Naive thymus-derived CD8-positive, alpha-beta T cell (primary cell): ENCODE measurements around the gene BCL6B. TPM values are rescaled to one million over a fixed set of nuclear protein-coding genes. Genes with fewer than 3 reads are reported as not detected.
A peak's percentile ranks its signal among the peaks of the same experiment; 100 is the strongest.

Experiments used
- ATAC-seq, 2 donors: fragments of 150-1000 bp; cut with Tn5 transposase in 1 of 2; sonication (Bioruptor Pico), chemical (Tn5 transposase) in 1 of 2; 1 replicate in 1 of 2; 2 replicates in 1 of 2; pipeline ENCODE4 v1.10.0; 2021; ENCODE audit warnings: mild to moderate bottlenecking in 2 of 2, moderate library complexity in 2 of 2
- POLR2A ChIA-PET: fragments of 350-600 bp; sonication (Branson Sonifier 250); formaldehyde crosslinking; loops from one replicate; lab custom pipeline; 2021; ENCODE audit warnings: antibody characterized with exemption; lab: Charles Lee
- DNase-seq, 10 donors: peaks; one replicate each; pipeline versions ENCODE4 v3.0.0 to v3.0.0-alpha.2; 2020 to 2022
- H3K27ac Mint-ChIP-seq, 10 donors: one replicate each; pipeline ENCODE4 v1.8.0; 2020 to 2022; ENCODE audit warnings: mild to moderate bottlenecking in 10 of 10, mixed read lengths in 10 of 10, moderate library complexity in 4 of 10, inconsistent platforms in 1 of 10
- H3K27me3 Mint-ChIP-seq, 5 donors: one replicate each; pipeline ENCODE4 v1.8.0; 2021 to 2022; ENCODE audit warnings: mixed read lengths in 5 of 5
- H3K36me3 Mint-ChIP-seq, 3 donors: one replicate each; pipeline ENCODE4 v1.8.0; 2020 to 2022; ENCODE audit warnings: mixed read lengths in 3 of 3, mild to moderate bottlenecking in 2 of 3, inconsistent platforms in 1 of 3
- H3K4me1 Mint-ChIP-seq, 4 donors: one replicate each; pipeline ENCODE4 v1.8.0; 2021 to 2022; ENCODE audit warnings: mixed read lengths in 4 of 4
- H3K4me3 Mint-ChIP-seq, 10 donors: one replicate each; pipeline ENCODE4 v1.8.0; 2020 to 2022; ENCODE audit warnings: mild to moderate bottlenecking in 10 of 10, mixed read lengths in 10 of 10, moderate library complexity in 6 of 10, inconsistent platforms in 1 of 10
- H3K9me3 Mint-ChIP-seq, 9 donors: one replicate each; pipeline ENCODE4 v1.8.0; 2020 to 2022; ENCODE audit warnings: mixed read lengths in 9 of 9, mild to moderate bottlenecking in 3 of 9, inconsistent platforms in 1 of 9, moderate library complexity in 1 of 9
- polyA plus RNA-seq, 3 donors: library from polyadenylated mRNA; unstranded; fragments of 300-500 nt; fragmentation: Illumina TruSeq; gene quantifications; one replicate each; pipeline ENCODE4 v1.2.3, GENCODE V29; 2021
- total RNA-seq, 8 experiments: library from RNA in 2 of 8; stranded (reverse) in 2 of 8; gene quantifications; one replicate each; pipeline ENCODE4 v1.2.3 and lab custom pipeline; 2021 to 2026

BCL6B gene
- total and polyA plus RNA-seq, 5 experiments from 2014 or later = not detected

DNA sequence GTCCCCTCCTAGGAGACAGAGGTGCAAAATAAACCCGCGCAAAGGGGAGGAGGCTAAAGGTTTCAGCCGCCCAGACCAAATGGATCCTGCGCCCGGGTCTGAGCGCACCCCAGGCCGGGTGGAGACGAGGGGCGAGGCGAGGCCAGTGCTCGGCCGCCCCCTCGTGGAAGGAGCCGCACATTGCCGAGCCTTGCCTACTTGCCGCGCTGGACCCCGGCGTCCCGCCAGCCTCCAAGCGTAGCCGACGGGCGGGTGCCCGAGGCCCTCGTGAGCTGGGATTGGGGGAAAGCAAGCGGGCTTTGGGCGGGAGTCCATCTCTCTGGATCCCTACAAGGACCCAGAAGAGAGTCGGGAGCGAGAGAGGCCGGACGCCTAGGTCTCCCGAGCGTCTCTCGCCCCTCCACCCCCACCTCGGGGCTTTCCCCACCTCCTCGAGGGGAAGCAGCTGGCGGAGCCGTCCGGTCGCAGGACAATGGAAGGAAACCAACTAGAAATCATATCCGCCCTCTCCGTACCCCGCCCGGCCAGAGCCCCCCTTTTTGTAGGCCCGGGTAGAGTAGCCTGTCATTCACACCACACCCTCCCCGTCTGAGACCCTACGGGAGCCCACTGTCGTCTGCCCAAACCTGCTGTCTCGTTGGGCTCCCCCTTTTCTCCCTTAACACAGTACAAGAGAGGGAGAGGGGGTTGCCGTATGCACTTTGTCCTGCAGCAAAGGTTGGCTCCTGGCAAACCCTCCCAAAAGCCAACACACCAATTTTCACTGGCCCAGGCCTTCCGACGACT lies 664 bp upstream of the BCL6B start:
- H3K4me3 Mint-ChIP-seq = peak overlapping the region; percentile 36 to 84 (median 75)
- peak overlapping the region in 9 of 10 donors; percentile 37 to 93 (median 81) for H3K27ac Mint-ChIP-seq
- POLR2A ChIA-PET = interaction anchor here (0.7 to 10.3 kb wide), 12 partner anchors 10 to 462 kb away, joined by 3 to 81 read pairs (median 3); partner anchors contain the start of genes POLR2A, RNASEK and SLC16A13

DNA sequence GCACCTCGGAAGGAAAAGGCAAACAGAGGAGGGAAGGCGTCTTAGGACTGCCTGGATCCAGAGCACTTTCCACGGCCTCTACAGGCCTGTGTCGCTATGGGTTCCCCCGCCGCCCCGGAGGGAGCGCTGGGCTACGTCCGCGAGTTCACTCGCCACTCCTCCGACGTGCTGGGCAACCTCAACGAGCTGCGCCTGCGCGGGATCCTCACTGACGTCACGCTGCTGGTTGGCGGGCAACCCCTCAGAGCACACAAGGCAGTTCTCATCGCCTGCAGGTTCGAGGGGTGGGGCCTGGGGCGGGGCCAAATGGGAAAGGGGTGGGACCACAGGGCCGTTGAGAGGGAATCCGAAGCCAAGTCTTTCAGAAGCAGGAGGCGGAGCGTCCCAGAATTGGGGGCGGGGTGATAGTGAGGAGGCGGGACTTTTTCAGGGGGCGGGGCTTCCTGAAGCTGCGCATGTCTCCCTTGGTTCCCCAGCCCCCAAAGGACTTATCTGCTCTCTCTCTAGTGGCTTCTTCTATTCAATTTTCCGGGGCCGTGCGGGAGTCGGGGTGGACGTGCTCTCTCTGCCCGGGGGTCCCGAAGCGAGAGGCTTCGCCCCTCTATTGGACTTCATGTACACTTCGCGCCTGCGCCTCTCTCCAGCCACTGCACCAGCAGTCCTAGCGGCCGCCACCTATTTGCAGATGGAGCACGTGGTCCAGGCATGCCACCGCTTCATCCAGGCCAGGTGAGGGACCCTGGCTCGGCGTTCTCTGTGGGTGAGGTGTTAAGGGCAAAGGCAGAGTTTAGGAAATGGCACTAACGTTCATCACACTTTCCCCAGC lies 939 bp downstream of the BCL6B start:
- DNase-seq (peak; percentile 83 to 94 (median 90)), ATAC-seq (peak; percentile 78 to 82)
- Mint-ChIP-seq H3K4me1 (peaks cover 23 to 56% (median 41%) of the 10 kb centered on the region in 4 donors), H3K36me3 (peaks cover 0 to 1% (median 0%) of the 10 kb centered on the region in 3 donors), H3K9me3 (no peaks in the 10 kb centered on the region), H3K27ac (peak overlapping the region in 9 of 10 donors; percentile 38 to 93 (median 90)), H3K27me3 (peaks cover 0 to 10% (median 0%) of the 10 kb centered on the region in 5 donors), H3K4me3 (peak overlapping the region; percentile 67 to 84 (median 77))
- POLR2A ChIA-PET = interaction anchor here (0.9 to 10.3 kb wide), 4 partner anchors 9 to 22 kb away, joined by 5 to 81 read pairs (median 12); partner anchors contain the start of genes RNASEK and SLC16A13

More for the DNA sequence above, 664 bp upstream of the BCL6B start:
- Mint-ChIP-seq H3K4me1 (peaks cover 32 to 69% (median 50%) of the 10 kb centered on the region in 4 donors), H3K36me3 (peaks cover 0 to 7% (median 0%) of the 10 kb centered on the region in 3 donors), H3K27me3 (peaks cover 0 to 10% (median 0%) of the 10 kb centered on the region in 5 donors), H3K9me3 (no peaks in the 10 kb centered on the region)
- DNase-seq (peak; percentile 57 to 80 (median 74)), ATAC-seq (peak; percentile 58 to 77)

DNA sequence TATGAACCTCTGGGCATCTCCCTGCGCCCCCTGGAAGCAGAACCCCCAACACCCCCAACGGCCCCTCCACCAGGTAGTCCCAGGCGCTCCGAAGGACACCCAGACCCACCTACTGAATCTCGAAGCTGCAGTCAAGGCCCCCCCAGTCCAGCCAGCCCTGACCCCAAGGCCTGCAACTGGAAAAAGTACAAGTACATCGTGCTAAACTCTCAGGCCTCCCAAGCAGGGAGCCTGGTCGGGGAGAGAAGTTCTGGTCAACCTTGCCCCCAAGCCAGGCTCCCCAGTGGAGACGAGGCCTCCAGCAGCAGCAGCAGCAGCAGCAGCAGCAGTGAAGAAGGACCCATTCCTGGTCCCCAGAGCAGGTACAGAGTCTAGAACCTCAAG lies 1.5 kb downstream of the BCL6B start:
- no peak for DNase-seq
- peaks cover 29 to 56% (median 46%) of the 10 kb centered on the region in 4 donors for H3K4me1 Mint-ChIP-seq
- H3K27me3 Mint-ChIP-seq = peaks cover 0 to 10% (median 0%) of the 10 kb centered on the region in 5 donors
- no peaks in the 10 kb centered on the region for H3K9me3 Mint-ChIP-seq
- ATAC-seq = no peak
- POLR2A ChIA-PET = interaction anchor here (0.9 to 10.3 kb wide), 4 partner anchors 9 to 21 kb away, joined by 5 to 81 read pairs (median 12); partner anchors contain the start of genes RNASEK and SLC16A13
- peak overlapping the region in 6 of 10 donors; percentile 34 to 93 (median 72) for H3K27ac Mint-ChIP-seq
- no peaks in the 10 kb centered on the region for H3K36me3 Mint-ChIP-seq
- H3K4me3 Mint-ChIP-seq = peak overlapping the region in 1 of 10 donors; percentile 80

GRCh38 chr17:7025245-7025644 lies 2.4 kb downstream of the BCL6B start:
- POLR2A ChIA-PET = interaction anchor here (0.7 to 10.3 kb wide), 3 partner anchors 9 to 1471 kb away, joined by 3 to 81 read pairs (median 9); partner anchors contain the start of gene SLC16A13
- Mint-ChIP-seq H3K27me3 (peaks cover 0 to 10% (median 0%) of the 10 kb centered on the region in 5 donors), H3K9me3 (no peaks in the 10 kb centered on the region), H3K36me3 (no peaks in the 10 kb centered on the region), H3K4me3 (no peak overlapping the region), H3K27ac (peak overlapping the region in 5 of 10 donors; percentile 25 to 93 (median 75)), H3K4me1 (peaks cover 35 to 62% (median 54%) of the 10 kb centered on the region in 4 donors)
- ATAC-seq (no peak), DNase-seq (no peak)

GRCh38 chr17:7026471-7027115 lies 3.7 kb downstream of the BCL6B start:
- peaks cover 0 to 10% (median 0%) of the 10 kb centered on the region in 5 donors for H3K27me3 Mint-ChIP-seq
- H3K27ac Mint-ChIP-seq = no peak overlapping the region
- POLR2A ChIA-PET = interaction anchor here (3.0 to 10.3 kb wide), 2 partner anchors 10 to 11 kb away, joined by 9 to 81 read pairs; partner anchors contain the start of gene SLC16A13
- no peak for ATAC-seq
- no peak overlapping the region for H3K4me3 Mint-ChIP-seq
- no peaks in the 10 kb centered on the region for H3K9me3 Mint-ChIP-seq
- no peaks in the 10 kb centered on the region for H3K36me3 Mint-ChIP-seq
- H3K4me1 Mint-ChIP-seq = peaks cover 34 to 62% (median 54%) of the 10 kb centered on the region in 4 donors
- DNase-seq = peak in 1 of 10 donors; percentile 57

DNA sequence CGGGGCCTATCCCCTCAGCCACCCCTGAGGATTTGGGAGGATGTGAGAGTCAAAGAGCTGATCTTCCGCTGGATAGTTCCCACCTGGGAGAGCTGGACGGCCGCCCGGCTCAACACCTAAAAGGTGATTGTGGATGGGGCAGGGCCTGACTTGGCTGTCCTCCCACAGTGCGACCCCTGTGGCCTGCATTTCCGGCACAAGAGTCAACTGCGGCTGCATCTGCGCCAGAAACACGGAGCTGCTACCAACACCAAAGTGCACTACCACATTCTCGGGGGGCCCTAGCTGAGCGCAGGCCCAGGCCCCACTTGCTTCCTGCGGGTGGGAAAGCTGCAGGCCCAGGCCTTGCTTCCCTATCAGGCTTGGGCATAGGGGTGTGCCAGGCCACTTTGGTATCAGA lies 4.5 kb downstream of the BCL6B start:
- no peak overlapping the region for H3K4me3 Mint-ChIP-seq
- no peaks in the 10 kb centered on the region for H3K36me3 Mint-ChIP-seq
- H3K4me1 Mint-ChIP-seq = peaks cover 34 to 61% (median 54%) of the 10 kb centered on the region in 4 donors
- H3K9me3 Mint-ChIP-seq = no peaks in the 10 kb centered on the region
- DNase-seq = peak in 1 of 10 donors; percentile 50
- ATAC-seq = no peak
- POLR2A ChIA-PET = interaction anchor here (3.0 to 10.3 kb wide), 2 partner anchors 9 to 11 kb away, joined by 9 to 81 read pairs; partner anchors contain the start of gene SLC16A13
- peak overlapping the region in 1 of 10 donors; percentile 22 for H3K27ac Mint-ChIP-seq
- H3K27me3 Mint-ChIP-seq = peaks cover 0 to 10% (median 0%) of the 10 kb centered on the region in 5 donors

DNA sequence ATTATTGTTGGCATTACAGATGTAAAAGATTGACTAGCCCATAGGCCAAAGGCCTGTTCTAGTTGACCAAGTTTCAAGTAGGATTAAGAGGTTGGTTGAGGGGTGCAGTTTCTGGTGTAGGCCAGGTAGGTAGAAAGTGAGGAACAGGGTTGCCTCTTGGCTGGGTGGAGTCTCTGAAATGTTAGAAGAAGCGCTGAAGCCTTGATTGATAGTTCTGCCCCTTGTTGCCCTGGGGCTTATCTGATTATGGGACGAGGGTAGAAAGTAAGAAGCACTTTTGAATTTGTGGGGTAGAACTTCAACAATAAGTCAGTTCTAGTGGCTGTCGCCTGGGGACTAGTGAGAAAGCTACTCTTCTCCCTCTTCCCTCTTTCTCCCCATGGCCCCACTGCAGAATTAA lies 6.2 kb downstream of the BCL6B start:
- POLR2A ChIA-PET = interaction anchor here (0.6 kb wide), 1 partner anchor 142 kb away, joined by 5 read pairs; no protein-coding TSS in a partner anchor
- peaks cover 0 to 1% (median 0%) of the 10 kb centered on the region in 3 donors for H3K36me3 Mint-ChIP-seq

DNA sequence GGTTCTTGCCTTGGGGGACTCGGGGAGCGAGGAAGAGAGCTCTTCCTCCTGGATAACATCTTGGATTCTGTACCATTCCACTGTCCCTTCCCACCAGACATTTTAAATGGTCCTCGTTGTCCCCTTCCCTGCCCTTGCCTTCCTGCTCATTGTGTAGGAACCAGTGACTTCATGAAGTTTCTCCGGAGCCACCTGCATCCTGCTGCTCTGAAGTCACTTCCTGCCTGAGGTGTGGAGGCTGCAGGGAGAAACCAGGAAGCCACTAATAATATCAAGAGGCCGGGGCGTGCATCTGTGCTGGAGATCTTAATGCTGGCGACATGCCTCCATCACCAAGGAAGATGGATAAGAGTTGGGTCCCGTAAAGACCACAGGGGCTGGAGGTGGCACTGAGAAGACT lies 6.8 kb downstream of the BCL6B start:
- DNase-seq = peak in 2 of 10 donors; percentile 30 to 38
- Mint-ChIP-seq H3K4me3 (peak overlapping the region; percentile 49 to 84 (median 74)), H3K36me3 (peaks cover 0 to 1% (median 0%) of the 10 kb centered on the region in 3 donors), H3K4me1 (peaks cover 28 to 53% (median 51%) of the 10 kb centered on the region in 4 donors), H3K27me3 (no peaks in the 10 kb centered on the region), H3K27ac (peak overlapping the region; percentile 73 to 91 (median 79)), H3K9me3 (no peaks in the 10 kb centered on the region)
- peak; percentile 56 to 68 for ATAC-seq
- POLR2A ChIA-PET = interaction anchor here (0.6 kb wide), 1 partner anchor 13 kb away, joined by 3 read pairs; no protein-coding TSS in a partner anchor

More for the DNA sequence above, 6.2 kb downstream of the BCL6B start:
- peak overlapping the region in 9 of 10 donors; percentile 2 to 81 (median 50) for H3K4me3 Mint-ChIP-seq
- DNase-seq (no peak), ATAC-seq (no peak)
- H3K27ac Mint-ChIP-seq = peak overlapping the region in 9 of 10 donors; percentile 27 to 85 (median 76)
- H3K4me1 Mint-ChIP-seq = peaks cover 29 to 54% (median 50%) of the 10 kb centered on the region in 4 donors
- no peaks in the 10 kb centered on the region for H3K9me3 Mint-ChIP-seq
- no peaks in the 10 kb centered on the region for H3K27me3 Mint-ChIP-seq

DNA sequence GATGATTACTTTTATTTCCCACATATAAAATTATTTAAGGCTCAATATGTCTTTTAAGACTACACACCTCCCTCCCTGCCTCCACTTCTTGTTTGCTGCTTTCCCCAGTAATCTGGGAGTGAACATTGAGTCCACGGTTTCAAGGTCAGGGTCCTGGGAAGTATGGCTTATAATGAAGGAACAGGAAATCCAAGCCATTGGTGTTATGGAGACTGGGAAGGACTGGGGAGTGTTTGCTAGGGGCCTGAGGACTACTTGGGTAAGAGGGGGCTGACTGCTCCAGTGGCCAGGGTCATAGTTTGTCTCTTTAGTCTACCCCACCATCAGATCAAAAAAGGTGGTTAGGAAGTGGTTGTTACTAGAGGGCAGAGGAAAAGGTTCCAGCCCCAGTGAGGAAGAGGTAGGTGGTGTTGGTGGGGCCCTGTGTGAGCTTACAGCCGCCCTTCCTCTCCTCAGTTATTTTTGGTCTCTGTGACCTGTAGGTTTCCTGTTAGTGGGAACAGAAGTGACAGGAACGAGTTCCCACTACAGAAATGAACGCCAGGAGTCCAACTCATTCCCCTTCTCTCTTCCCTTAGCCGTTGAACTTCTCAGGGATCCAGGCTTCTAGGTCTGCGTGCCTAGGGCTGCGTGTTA lies 12.2 kb downstream of the BCL6B start:
- peak; percentile 50 to 54 for ATAC-seq
- H3K27ac Mint-ChIP-seq = peak overlapping the region; percentile 97 to 99 (median 98)
- peak in 6 of 10 donors; percentile 32 to 68 (median 54) for DNase-seq
- H3K4me1 Mint-ChIP-seq = peaks cover 36 to 78% (median 71%) of the 10 kb centered on the region in 4 donors
- peak overlapping the region; percentile 91 to 97 (median 94) for H3K4me3 Mint-ChIP-seq
- no peaks in the 10 kb centered on the region for H3K9me3 Mint-ChIP-seq
- POLR2A ChIA-PET = interaction anchor here (0.7 to 3.4 kb wide), 19 partner anchors 10 to 1451 kb away, joined by 3 to 81 read pairs (median 4); partner anchors contain the start of genes ASGR1, BCL6B, C17orf100 and FXR2
- no peaks in the 10 kb centered on the region for H3K27me3 Mint-ChIP-seq
- H3K36me3 Mint-ChIP-seq = peaks cover 0 to 1% (median 0%) of the 10 kb centered on the region in 3 donors

- H3K4me3 Mint-ChIP-seq = peak within 1 kb of the TSS; percentile 91 to 97 (median 94)
- peaks cover 0 to 1% (median 0%) of the 10 kb centered on the region in 3 donors for H3K36me3 Mint-ChIP-seq
- no peaks in the 10 kb centered on the region for H3K9me3 Mint-ChIP-seq
- POLR2A ChIA-PET = interaction anchor here (0.7 to 3.4 kb wide), 20 partner anchors 10 to 1451 kb away, joined by 3 to 81 read pairs (median 4); partner anchors contain the start of genes ASGR1, BCL6B, C17orf100 and FXR2
- ATAC-seq (peak; percentile 88 to 91), DNase-seq (peak; percentile 93 to 99 (median 96))
- H3K27ac Mint-ChIP-seq = peak within 1 kb of the TSS; percentile 97 to 99 (median 98)
- H3K27me3 Mint-ChIP-seq = no peaks in the 10 kb centered on the region
- H3K4me1 Mint-ChIP-seq = peaks cover 30 to 71% (median 67%) of the 10 kb centered on the region in 4 donors
Observed at GRCh38 chr17:7035591-7036368, 12.9 kb downstream of the BCL6B start, which contains the start of gene SLC16A13. Gene SLC16A13 (plus strand): TSS chr17:7036015. CDS start chr17:7036383, 368 bp downstream.
